Gastrocnemius medialis (tissue), 4 donors: ENCODE measurements around the gene ALCAM.

Experiments
- POLR2A ChIP-seq, 2 donors: fragments of 450-650 bp; IDR thresholded peaks; one replicate each; pipeline ENCODE4 v1.6.1; 2017; ENCODE audit warnings: antibody characterized with exemption in 2 of 2, mild to moderate bottlenecking in 2 of 2, moderate library complexity in 2 of 2
- TF ChIP-seq, protein P1 (sequence below), 5 experiments: fragments of 450-650 bp in 3 of 5; fragments of 200-600 bp in 2 of 5; sonication (generic) in 2 of 5; IDR thresholded peaks in 4 of 5; conservative IDR thresholded peaks in 1 of 5; 1 replicate in 4 of 5; 2 replicates in 1 of 5; pipeline ENCODE4 v1.5.1; 2016 to 2019; ENCODE audit warnings: antibody characterized with exemption in 5 of 5, mild to moderate bottlenecking in 3 of 5, moderate library complexity in 3 of 5

DNA sequence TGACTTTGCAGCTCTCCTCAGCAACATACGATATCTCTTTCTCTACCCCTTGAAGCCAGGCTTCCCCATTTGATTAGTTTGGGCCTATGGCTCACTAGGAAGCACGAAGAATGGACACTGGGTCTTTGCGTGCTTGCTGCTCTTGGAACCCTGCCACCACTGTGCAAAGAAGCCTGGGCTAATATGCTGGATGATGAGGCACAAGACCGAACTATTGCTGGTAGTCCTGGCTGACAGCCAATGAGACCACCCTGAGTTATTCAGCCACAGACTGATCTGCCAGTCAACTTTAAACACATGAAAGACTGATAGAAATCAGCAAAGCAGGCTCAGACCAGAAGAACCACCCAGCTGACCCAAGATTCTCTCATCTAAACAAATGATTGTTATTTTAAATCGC, 251.8 kb downstream of the ALCAM start:
- TF ChIP-seq, protein P1, sequence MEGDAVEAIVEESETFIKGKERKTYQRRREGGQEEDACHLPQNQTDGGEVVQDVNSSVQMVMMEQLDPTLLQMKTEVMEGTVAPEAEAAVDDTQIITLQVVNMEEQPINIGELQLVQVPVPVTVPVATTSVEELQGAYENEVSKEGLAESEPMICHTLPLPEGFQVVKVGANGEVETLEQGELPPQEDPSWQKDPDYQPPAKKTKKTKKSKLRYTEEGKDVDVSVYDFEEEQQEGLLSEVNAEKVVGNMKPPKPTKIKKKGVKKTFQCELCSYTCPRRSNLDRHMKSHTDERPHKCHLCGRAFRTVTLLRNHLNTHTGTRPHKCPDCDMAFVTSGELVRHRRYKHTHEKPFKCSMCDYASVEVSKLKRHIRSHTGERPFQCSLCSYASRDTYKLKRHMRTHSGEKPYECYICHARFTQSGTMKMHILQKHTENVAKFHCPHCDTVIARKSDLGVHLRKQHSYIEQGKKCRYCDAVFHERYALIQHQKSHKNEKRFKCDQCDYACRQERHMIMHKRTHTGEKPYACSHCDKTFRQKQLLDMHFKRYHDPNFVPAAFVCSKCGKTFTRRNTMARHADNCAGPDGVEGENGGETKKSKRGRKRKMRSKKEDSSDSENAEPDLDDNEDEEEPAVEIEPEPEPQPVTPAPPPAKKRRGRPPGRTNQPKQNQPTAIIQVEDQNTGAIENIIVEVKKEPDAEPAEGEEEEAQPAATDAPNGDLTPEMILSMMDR (IDR thresholded peaks at IDR 0.05 in 4 of 5, conservative IDR thresholded peaks at IDR 0.05 in 1 of 5) = no peak
- no peak for TF ChIP-seq POLR2A (IDR thresholded peaks at IDR 0.05)
